ENCODE measurements around the gene GNAO1. TPM values are rescaled to one million over a fixed set of nuclear protein-coding genes. Genes with fewer than 3 reads are reported as not detected.
A peak's percentile ranks its signal among the peaks of the same experiment; 100 is the strongest.

The GNAO1 gene
- total RNA-seq, 1 donor from 2014 or later, result not detected

DNA sequence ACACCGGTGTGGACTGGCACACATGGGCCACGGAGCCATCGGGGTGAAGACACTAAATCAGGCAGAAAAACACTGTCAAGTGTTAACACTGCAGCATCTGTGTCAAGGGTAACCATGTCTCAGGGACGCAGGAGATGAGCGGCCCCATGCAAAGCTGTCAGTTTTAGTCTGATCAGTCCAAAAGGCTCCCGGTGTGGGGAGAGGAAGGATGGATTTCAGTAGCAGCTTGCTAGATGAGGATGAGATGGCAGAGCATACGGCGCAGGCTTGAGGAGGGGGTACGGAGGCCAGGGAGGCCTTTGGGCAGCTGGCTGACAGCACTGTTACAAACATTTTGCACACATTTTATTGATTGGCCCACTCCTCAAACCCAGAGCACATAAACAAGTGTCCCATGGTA lies 98.1 kb downstream of the GNAO1 start:
- Histone ChIP-seq H3K27me3 (ENCODE audit: control insufficient read depth, insufficient read depth, low read length) (no peaks in the 10 kb centered on the region), H3K36me3 (ENCODE audit: control insufficient read depth, insufficient read depth, low read length) (no peaks in the 10 kb centered on the region), H3K4me3 (ENCODE audit: low read depth, low read length) (no peak overlapping the region)
- TF ChIP-seq, protein P1, sequence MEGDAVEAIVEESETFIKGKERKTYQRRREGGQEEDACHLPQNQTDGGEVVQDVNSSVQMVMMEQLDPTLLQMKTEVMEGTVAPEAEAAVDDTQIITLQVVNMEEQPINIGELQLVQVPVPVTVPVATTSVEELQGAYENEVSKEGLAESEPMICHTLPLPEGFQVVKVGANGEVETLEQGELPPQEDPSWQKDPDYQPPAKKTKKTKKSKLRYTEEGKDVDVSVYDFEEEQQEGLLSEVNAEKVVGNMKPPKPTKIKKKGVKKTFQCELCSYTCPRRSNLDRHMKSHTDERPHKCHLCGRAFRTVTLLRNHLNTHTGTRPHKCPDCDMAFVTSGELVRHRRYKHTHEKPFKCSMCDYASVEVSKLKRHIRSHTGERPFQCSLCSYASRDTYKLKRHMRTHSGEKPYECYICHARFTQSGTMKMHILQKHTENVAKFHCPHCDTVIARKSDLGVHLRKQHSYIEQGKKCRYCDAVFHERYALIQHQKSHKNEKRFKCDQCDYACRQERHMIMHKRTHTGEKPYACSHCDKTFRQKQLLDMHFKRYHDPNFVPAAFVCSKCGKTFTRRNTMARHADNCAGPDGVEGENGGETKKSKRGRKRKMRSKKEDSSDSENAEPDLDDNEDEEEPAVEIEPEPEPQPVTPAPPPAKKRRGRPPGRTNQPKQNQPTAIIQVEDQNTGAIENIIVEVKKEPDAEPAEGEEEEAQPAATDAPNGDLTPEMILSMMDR (IDR thresholded peaks at IDR 0.05; ENCODE audit: insufficient read depth, low read length, severe bottlenecking), result no peak
- DNase-seq (ENCODE audit: low read depth), result no peak
- no peak for FAIRE-seq

DNA sequence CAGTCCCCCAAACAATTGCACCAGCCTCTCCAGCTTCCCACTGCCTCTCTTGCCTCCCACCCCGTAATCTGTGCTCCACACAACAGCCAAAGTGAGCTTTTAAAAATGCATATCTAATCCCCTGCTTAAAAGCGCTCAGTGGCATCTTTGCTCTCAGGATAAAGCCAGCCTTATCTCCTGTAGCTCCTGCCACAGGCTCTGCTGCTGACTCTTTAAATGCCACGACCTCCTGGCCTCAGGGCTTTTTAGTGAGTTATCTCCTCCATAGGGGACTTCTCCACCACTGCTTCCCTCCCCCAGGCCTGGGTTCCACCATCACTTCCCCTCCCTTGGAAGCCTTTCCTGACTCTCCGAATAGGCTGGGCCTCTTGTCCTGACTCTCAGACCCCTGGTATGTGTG lies 98.6 kb downstream of the GNAO1 start:
- no peak for FAIRE-seq
- Histone ChIP-seq H3K36me3 (ENCODE audit: control insufficient read depth, insufficient read depth, low read length) (no peaks in the 10 kb centered on the region), H3K4me3 (ENCODE audit: low read depth, low read length) (no peak overlapping the region), H3K27me3 (ENCODE audit: control insufficient read depth, insufficient read depth, low read length) (no peaks in the 10 kb centered on the region)
- TF ChIP-seq, protein P1 (IDR thresholded peaks at IDR 0.05; ENCODE audit: insufficient read depth, low read length, severe bottlenecking), result no peak
- DNase-seq (ENCODE audit: low read depth), result no peak

DNA sequence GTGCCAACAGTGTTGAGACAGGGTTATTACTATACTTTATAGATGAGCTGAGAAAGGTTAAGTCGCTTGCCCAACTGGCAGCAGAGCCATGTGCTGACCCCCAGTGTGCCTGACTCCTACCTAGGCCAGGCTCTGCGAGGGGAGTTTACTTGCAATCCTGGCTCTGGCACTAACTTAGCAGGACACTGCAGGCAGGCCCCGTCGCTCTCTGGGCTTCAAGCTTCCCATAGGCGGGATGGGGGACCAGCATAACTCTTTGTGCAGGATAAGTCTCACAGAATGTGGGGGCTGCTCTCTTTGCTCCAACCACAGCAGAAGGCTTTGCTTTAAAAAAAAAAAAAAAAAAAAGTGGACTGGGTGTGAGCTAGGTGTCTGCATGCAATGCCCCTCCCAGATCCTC lies 102.7 kb downstream of the GNAO1 start:
- Histone ChIP-seq H3K4me3 (ENCODE audit: low read depth, low read length) (no peak overlapping the region), H3K27me3 (ENCODE audit: control insufficient read depth, insufficient read depth, low read length) (peaks cover 2% of the 10 kb centered on the region), H3K36me3 (ENCODE audit: control insufficient read depth, insufficient read depth, low read length) (no peaks in the 10 kb centered on the region)
- DNase-seq (ENCODE audit: low read depth), result no peak
- TF ChIP-seq, protein P1 (IDR thresholded peaks at IDR 0.05; ENCODE audit: insufficient read depth, low read length, severe bottlenecking), result no peak
- FAIRE-seq, result no peak

DNA sequence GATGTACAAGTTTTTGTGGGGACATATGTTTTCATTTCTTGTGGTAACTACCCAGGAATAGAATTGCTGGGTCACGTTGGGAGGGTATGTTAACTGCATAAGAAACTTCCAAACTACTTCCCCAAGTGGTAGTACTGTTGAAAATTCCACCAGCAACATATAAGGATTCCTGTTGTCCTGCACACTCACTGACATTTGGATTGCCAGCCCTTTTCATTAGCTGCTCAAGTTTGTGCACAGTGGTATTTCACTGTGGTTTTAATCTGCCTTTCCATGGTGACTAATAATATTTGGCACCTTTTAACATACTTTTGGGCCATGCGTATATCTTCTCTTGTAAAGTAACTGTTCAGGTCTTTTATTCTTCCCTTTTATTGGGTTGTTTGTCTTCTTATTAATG lies 103.3 kb downstream of the GNAO1 start:
- H3K27me3 ChIP-seq (ENCODE audit: control insufficient read depth, insufficient read depth, low read length), result peaks cover 2% of the 10 kb centered on the region
- DNase-seq (ENCODE audit: low read depth) (peak; percentile 13), FAIRE-seq (no peak)
- H3K36me3 ChIP-seq (ENCODE audit: control insufficient read depth, insufficient read depth, low read length), result no peaks in the 10 kb centered on the region
- TF ChIP-seq, protein P1 (IDR thresholded peaks at IDR 0.05; ENCODE audit: insufficient read depth, low read length, severe bottlenecking), result no peak
- no peak overlapping the region for H3K4me3 ChIP-seq (ENCODE audit: low read depth, low read length)

DNA sequence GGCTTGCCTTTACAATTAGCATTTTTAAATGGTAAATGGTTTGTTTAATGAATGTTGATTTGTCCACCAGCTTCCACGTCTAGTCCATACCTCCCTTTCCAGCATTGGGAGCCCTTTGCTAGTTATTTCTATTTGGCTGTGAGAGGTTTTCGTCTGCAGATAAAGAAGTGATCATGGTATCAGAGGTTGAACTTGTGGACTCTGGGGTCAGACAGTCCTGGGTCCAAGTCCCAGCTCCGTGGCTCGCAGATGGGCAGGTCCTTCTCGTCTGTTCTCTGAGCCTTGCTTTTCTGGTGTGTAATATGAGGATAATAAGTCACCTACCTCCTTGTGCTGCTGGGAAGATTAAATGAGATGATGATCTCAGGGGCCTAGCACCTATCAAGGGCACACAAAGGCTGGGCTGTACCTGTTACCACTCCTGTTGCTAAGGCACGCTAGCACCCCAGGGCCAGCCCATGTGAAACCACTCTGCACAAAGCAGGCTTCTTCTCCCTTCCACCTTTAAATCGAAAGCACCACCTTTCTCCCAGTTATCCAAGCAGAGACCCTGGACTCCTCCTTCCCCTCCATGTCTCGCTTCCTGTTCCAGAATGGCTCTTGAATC lies 103.9 kb downstream of the GNAO1 start:
- TF ChIP-seq, protein P1 (IDR thresholded peaks at IDR 0.05; ENCODE audit: insufficient read depth, low read length, severe bottlenecking), result no peak
- DNase-seq (ENCODE audit: low read depth) (no peak), FAIRE-seq (no peak)
- Histone ChIP-seq H3K27me3 (ENCODE audit: control insufficient read depth, insufficient read depth, low read length) (peaks cover 2% of the 10 kb centered on the region), H3K4me3 (ENCODE audit: low read depth, low read length) (no peak overlapping the region), H3K36me3 (ENCODE audit: control insufficient read depth, insufficient read depth, low read length) (no peaks in the 10 kb centered on the region)

All from bronchial epithelial cell (primary cell).